ENCODE results near the gene CSDE1.

The CSDE1 gene

DNA sequence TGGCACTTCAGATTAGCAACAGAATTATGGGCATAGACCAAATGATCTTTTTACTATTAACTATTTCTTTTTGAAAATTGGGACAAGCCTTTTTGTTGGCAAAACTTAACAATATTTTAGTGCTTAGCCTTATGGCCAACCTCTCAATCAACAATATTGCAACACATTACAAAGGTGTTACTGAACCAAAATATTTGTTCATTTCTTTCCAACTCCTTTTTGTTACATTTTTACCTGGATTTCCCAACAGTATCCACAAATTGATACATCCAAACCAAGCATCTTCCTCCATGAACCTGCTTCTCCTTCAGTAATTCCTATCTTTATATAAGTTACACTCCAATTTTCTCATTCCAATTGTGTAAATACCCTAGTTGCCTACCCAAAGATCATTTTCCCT, 61.0 kb downstream of the CSDE1 start:
- Histone ChIP-seq H3K4me1 (ENCODE audit: insufficient read depth, low read length) (no peaks in the 10 kb centered on the region), H3K27me3 (ENCODE audit: insufficient read depth, low read length, poor library complexity) (peaks cover 11% of the 10 kb centered on the region), H2AFZ (ENCODE audit: low read depth, low read length) (no peak overlapping the region), H3K9ac (ENCODE audit: low read depth, low read length) (no peak overlapping the region), H3K4me2 (ENCODE audit: insufficient read depth, low read length) (no peak overlapping the region), H3K27ac (ENCODE audit: low read length) (no peak overlapping the region), H3K79me2 (ENCODE audit: insufficient read depth, low read length) (no peaks in the 10 kb centered on the region), H3K36me3 (ENCODE audit: insufficient read depth, low read length) (no peaks in the 10 kb centered on the region), H4K20me1 (ENCODE audit: insufficient read depth, low read length) (no peaks in the 10 kb centered on the region), H3K9me3 (ENCODE audit: insufficient read depth, low read length, severe bottlenecking) (no peaks in the 10 kb centered on the region), H3K4me3 (ENCODE audit: low read depth in 1 of 2, low read length in 2 of 2) (no peak overlapping the region)
- ATAC-seq (ENCODE audit: insufficient read depth, low read depth) (no peak), DNase-seq (no peak)
- no peak for TF ChIP-seq EZH2 (IDR thresholded peaks at IDR 0.05; ENCODE audit: borderline replicate concordance, low read depth, low read length, severe bottlenecking)
- TF ChIP-seq, protein P1, sequence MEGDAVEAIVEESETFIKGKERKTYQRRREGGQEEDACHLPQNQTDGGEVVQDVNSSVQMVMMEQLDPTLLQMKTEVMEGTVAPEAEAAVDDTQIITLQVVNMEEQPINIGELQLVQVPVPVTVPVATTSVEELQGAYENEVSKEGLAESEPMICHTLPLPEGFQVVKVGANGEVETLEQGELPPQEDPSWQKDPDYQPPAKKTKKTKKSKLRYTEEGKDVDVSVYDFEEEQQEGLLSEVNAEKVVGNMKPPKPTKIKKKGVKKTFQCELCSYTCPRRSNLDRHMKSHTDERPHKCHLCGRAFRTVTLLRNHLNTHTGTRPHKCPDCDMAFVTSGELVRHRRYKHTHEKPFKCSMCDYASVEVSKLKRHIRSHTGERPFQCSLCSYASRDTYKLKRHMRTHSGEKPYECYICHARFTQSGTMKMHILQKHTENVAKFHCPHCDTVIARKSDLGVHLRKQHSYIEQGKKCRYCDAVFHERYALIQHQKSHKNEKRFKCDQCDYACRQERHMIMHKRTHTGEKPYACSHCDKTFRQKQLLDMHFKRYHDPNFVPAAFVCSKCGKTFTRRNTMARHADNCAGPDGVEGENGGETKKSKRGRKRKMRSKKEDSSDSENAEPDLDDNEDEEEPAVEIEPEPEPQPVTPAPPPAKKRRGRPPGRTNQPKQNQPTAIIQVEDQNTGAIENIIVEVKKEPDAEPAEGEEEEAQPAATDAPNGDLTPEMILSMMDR (IDR thresholded peaks at IDR 0.05; ENCODE audit: borderline replicate concordance, extremely low read depth, low read length, poor library complexity, severe bottlenecking), result no peak

DNA sequence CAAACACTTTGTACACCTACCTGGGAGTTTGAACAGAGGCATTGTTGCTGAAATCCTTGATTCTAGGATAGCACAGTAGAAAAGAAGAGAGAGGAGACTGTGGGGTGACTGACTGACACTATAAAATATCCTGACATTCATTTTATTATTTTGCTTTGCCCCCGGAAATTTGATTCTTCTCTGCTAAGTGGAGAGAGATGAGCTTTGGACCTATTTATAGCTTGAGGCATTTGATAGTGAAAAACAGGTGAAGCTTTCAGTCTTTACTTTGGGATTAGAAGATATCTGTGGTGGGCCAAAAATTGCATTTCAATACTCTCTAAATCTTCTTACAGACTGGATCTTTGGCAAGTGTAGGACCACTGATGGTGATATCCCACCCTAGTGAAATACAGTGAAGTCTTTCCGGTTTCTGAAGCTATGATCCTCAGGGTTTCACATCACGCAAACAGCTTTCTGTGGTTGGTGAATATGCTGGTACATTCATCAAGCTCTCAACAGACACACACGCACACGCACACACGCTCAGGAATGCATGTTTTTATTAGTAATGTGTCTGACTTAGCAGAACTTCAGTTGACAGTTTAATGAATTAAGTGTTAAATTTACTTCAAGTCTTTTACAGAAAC, 62.2 kb downstream of the CSDE1 start, which contains the start of gene AMPD1:
TSS of gene AMPD1 (minus strand) at position 117 of the 629 bp plus-strand sequence. CDS start at position 42, 75 bp downstream.
- Histone ChIP-seq H3K27ac (ENCODE audit: low read length) (no peak within 1 kb of the TSS), H3K9me3 (ENCODE audit: insufficient read depth, low read length, severe bottlenecking) (no peaks in the 10 kb centered on the region), H3K36me3 (ENCODE audit: insufficient read depth, low read length) (no peaks in the 10 kb centered on the region), H3K4me2 (ENCODE audit: insufficient read depth, low read length) (no peak within 1 kb of the TSS), H2AFZ (ENCODE audit: low read depth, low read length) (no peak within 1 kb of the TSS), H3K4me3 (ENCODE audit: low read depth in 1 of 2, low read length in 2 of 2) (no peak within 1 kb of the TSS), H4K20me1 (ENCODE audit: insufficient read depth, low read length) (no peaks in the 10 kb centered on the region), H3K27me3 (ENCODE audit: insufficient read depth, low read length, poor library complexity) (peaks cover 11% of the 10 kb centered on the region), H3K4me1 (ENCODE audit: insufficient read depth, low read length) (no peaks in the 10 kb centered on the region), H3K9ac (ENCODE audit: low read depth, low read length) (no peak within 1 kb of the TSS), H3K79me2 (ENCODE audit: insufficient read depth, low read length) (no peaks in the 10 kb centered on the region)
- ATAC-seq (ENCODE audit: insufficient read depth, low read depth), result no peak
- TF ChIP-seq, protein P1 (IDR thresholded peaks at IDR 0.05; ENCODE audit: borderline replicate concordance, extremely low read depth, low read length, poor library complexity, severe bottlenecking), result no peak
- TF ChIP-seq EZH2 (IDR thresholded peaks at IDR 0.05; ENCODE audit: borderline replicate concordance, low read depth, low read length, severe bottlenecking), result no peak
- no peak for DNase-seq

DNA sequence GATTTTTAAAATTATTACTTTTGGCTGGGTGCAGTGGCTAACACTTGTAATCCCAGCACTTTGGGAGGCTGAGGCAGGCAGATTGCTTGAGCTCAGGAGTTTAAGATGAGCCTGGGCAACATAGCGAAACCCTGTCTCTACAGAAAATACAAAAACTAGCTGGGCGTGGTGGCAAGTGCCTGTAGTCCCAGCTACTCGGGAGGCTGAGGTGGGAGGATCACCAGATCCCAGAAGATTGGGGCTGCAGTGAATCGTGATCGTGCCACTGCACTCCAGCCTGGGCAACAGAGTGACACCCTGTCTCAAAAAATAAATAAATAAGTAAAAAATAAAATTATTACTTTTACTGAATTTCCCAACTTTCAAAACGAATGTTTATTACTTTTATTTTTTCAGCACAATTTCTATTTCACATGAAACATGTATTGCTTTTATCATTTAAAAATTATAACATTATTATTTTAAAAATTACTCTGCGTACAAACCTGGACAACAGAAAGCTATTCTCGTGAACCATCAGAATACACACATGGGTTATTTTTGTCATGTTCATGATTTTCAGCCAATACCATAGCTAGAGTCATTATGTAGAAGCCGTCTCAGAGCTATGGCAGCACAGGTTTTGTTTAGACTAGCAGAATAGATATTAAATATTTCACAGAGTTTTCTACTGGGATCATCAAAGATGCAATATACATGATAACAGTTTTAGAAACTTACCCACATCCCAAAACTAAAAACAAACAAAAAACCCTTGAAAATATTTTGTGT, 63.1 kb downstream of the CSDE1 start:
- peaks cover 16% of the 10 kb centered on the region for H3K27me3 ChIP-seq (ENCODE audit: insufficient read depth, low read length, poor library complexity)
- TF ChIP-seq, protein P1 (IDR thresholded peaks at IDR 0.05; ENCODE audit: borderline replicate concordance, extremely low read depth, low read length, poor library complexity, severe bottlenecking), result no peak
- no peak for TF ChIP-seq EZH2 (IDR thresholded peaks at IDR 0.05; ENCODE audit: borderline replicate concordance, low read depth, low read length, severe bottlenecking)
- H3K9ac ChIP-seq (ENCODE audit: low read depth, low read length), result no peak overlapping the region
- H3K9me3 ChIP-seq (ENCODE audit: insufficient read depth, low read length, severe bottlenecking), result no peaks in the 10 kb centered on the region
- no peak overlapping the region for H2AFZ ChIP-seq (ENCODE audit: low read depth, low read length)
- DNase-seq, result no peak
- no peaks in the 10 kb centered on the region for H3K79me2 ChIP-seq (ENCODE audit: insufficient read depth, low read length)
- no peak for ATAC-seq (ENCODE audit: insufficient read depth, low read depth)
- H3K4me3 ChIP-seq (ENCODE audit: low read depth in 1 of 2, low read length in 2 of 2), result no peak overlapping the region
- no peaks in the 10 kb centered on the region for H4K20me1 ChIP-seq (ENCODE audit: insufficient read depth, low read length)
- no peak overlapping the region for H3K4me2 ChIP-seq (ENCODE audit: insufficient read depth, low read length)
- H3K4me1 ChIP-seq (ENCODE audit: insufficient read depth, low read length), result no peaks in the 10 kb centered on the region
- H3K27ac ChIP-seq (ENCODE audit: low read length), result no peak overlapping the region
- no peaks in the 10 kb centered on the region for H3K36me3 ChIP-seq (ENCODE audit: insufficient read depth, low read length)

All from DND-41 (cell line).